ENCODE measurements around the gene MBNL2. TPM values are rescaled to one million over a fixed set of nuclear protein-coding genes. Genes with fewer than 3 reads are reported as not detected.

Gene MBNL2
- total RNA-seq (2014; rRNA removed; shearing (Covaris generic)): 29.7 and 38.8 TPM in 2 replicates

GRCh38 chr13:97221989-97222700 is at the start of gene MBNL2:
Gene MBNL2, plus strand, starts transcription at chr13:97222333. Its CDS starts 53,903 bp downstream, at chr13:97276236.

GRCh38 chr13:97433727-97434396 is 211.7 kb downstream of the MBNL2 start, which contains the start of gene RAP2A:
Gene RAP2A, plus strand, starts transcription at chr13:97434169. Its CDS starts 302 bp downstream, at chr13:97434471.

Small RNA genes lying within 50 kb of the gene (small RNA-seq; reads per million reads assigned to genes)
- gene AL442067.1: not detected
- gene RNA5SP37: not detected

Other genes with a start within 250 kb of the MBNL2 start
- gene OXGR1, start 227.9 kb upstream of the MBNL2 start, total RNA-seq (2014; rRNA removed; shearing (Covaris generic)): 0.38 and 0.66 TPM in 2 replicates
- 11.2 and 11.6 TPM in 2 replicates for gene RAP2A, start 211.8 kb downstream of the MBNL2 start, total RNA-seq (2014; rRNA removed; shearing (Covaris generic))

All from A375 (cell line).